A549 (cell line): ENCODE measurements around the gene EDN3. TPM values are rescaled to one million over a fixed set of nuclear protein-coding genes. Genes with fewer than 3 reads are reported as not detected.
A peak's percentile ranks its signal among the peaks of the same experiment; 100 is the strongest.

ENCODE experiments used
- ATAC-seq, 2 experiments: fragments of 200-7000 bp in 1 of 2; fragments of >200 bp in 1 of 2; cut with Nextera tagmentation in 1 of 2; cut with Tn5 transposase in 1 of 2; 3 replicates each; pipeline versions ENCODE4 v1.8.0 to v1.9.1; 2018 to 2020; ENCODE audit warnings: mild to moderate bottlenecking in 1 of 2, moderate library complexity in 1 of 2
- CTCF ChIA-PET: fragments of 300-600 bp; sonication (Branson Sonifier 250); formaldehyde crosslinking; extraction: SDS; loops from one replicate; lab custom pipeline; 2021; ENCODE audit warnings: antibody characterized with exemption, inconsistent platforms; lab: Yijun Ruan, JAX
- POLR2A ChIA-PET: fragments of 350-600 bp; formaldehyde crosslinking; extraction: SDS; loops from one replicate; lab custom pipeline; 2021; ENCODE audit warnings: antibody characterized with exemption, inconsistent platforms; lab: Yijun Ruan, JAX
- DNase-seq, 2 experiments: peaks; one replicate each; pipeline versions ENCODE4 v3.0.0 to v3.0.0-alpha.2; 2011 to 2016; ENCODE audit warnings: low read depth in 1 of 2, low spot score in 1 of 2
- FAIRE-seq: peaks from 2 replicates; lab custom pipeline; 2011; peaks lifted over from hg19 to GRCh38; lab: Jason Lieb, UNC
- H3K27ac ChIP-seq, 2 experiments: fragments of >200 bp; sonication (Bioruptor Twin); formaldehyde crosslinking; 3 replicates each; pipeline ENCODE4 v1.5.1; 2016 to 2017
- H3K4me1 ChIP-seq: fragments of >200 bp; sonication (Bioruptor Twin); formaldehyde crosslinking; 3 replicates; pipeline ENCODE4 v1.6.1; 2016
- H3K4me2 ChIP-seq: fragments of >200 bp; sonication (Bioruptor Twin); formaldehyde crosslinking; 3 replicates; pipeline ENCODE4 v1.6.1; 2016
- H3K4me3 ChIP-seq: fragments of >200 bp; sonication (Bioruptor Twin); formaldehyde crosslinking; 3 replicates; pipeline ENCODE4 v1.5.1; 2016
- H3K9me3 ChIP-seq: fragments of >200 bp; sonication (Bioruptor Twin); formaldehyde crosslinking; 3 replicates; pipeline ENCODE4 v1.6.1; 2016
- CEBPB ChIP-seq, 2 experiments: fragments of >200 bp in 1 of 2; sonication (Bioruptor Twin) in 1 of 2; formaldehyde crosslinking in 1 of 2; IDR thresholded peaks; 2 replicates each; pipeline ENCODE4 v1.6.1; 2012 to 2016
- CHD2 ChIP-seq: fragments of 150-350 bp; IDR thresholded peaks from 2 replicates; pipeline ENCODE4 v1.6.1; 2014; ENCODE audit warnings: low read length; ENCODE audit not compliant: partially characterized antibody
- CHD4 ChIP-seq: fragments of 200-600 bp; sonication (generic); IDR thresholded peaks from 2 replicates; pipeline ENCODE4 v1.6.1; 2016; ENCODE audit warnings: antibody characterized with exemption, mild to moderate bottlenecking, borderline replicate concordance
- EHMT2 ChIP-seq: fragments of 200-600 bp; sonication (generic); IDR thresholded peaks from 2 replicates; pipeline ENCODE4 v1.6.1; 2016; ENCODE audit warnings: antibody characterized with exemption, low read depth, mild to moderate bottlenecking, moderate library complexity
- EP300 ChIP-seq, 2 experiments: fragments of >200 bp; sonication (Bioruptor Twin); formaldehyde crosslinking; IDR thresholded peaks; 2 replicates in 1 of 2; 3 replicates in 1 of 2; pipeline ENCODE4 v1.6.1; 2016 to 2017
- FOSL2 ChIP-seq, 2 experiments: fragments of 450-650 bp in 1 of 2; fragments of >200 bp in 1 of 2; sonication (Bioruptor Twin) in 1 of 2; formaldehyde crosslinking; IDR thresholded peaks; 2 replicates each; pipeline versions ENCODE4 v1.5.0 to v1.6.1; 2016 to 2020; ENCODE audit warnings: mild to moderate bottlenecking in 1 of 2, moderate library complexity in 1 of 2
- FOXS1 ChIP-seq: fragments of 250-450 bp; sonication (Bioruptor Pico); IDR thresholded peaks from 2 replicates; pipeline ENCODE4 v1.5.0; 2020; ENCODE audit warnings: mild to moderate bottlenecking, moderate library complexity
- HDAC2 ChIP-seq: fragments of 200-600 bp; sonication (generic); IDR thresholded peaks from 2 replicates; pipeline ENCODE4 v1.6.1; 2016
- HOXB13 ChIP-seq: fragments of 250-450 bp; sonication (Bioruptor Pico); IDR thresholded peaks from 2 replicates; pipeline ENCODE4 v1.5.0; 2020; ENCODE audit warnings: low read depth, mild to moderate bottlenecking, moderate library complexity
- HOXB5 ChIP-seq: fragments of 250-450 bp; sonication (Bioruptor Pico); IDR thresholded peaks from 2 replicates; pipeline ENCODE4 v1.5.0; 2020; ENCODE audit warnings: mild to moderate bottlenecking, moderate library complexity
- JUN ChIP-seq, 2 experiments: fragments of >200 bp; sonication (Bioruptor Twin); formaldehyde crosslinking; IDR thresholded peaks; 2 replicates in 1 of 2; 3 replicates in 1 of 2; pipeline ENCODE4 v1.6.1; 2016 to 2017
- JUNB ChIP-seq: fragments of >200 bp; sonication (Bioruptor Twin); formaldehyde crosslinking; IDR thresholded peaks from 2 replicates; pipeline ENCODE4 v1.6.1; 2016
- KDM5A ChIP-seq: fragments of 200-600 bp; sonication (generic); IDR thresholded peaks from 2 replicates; pipeline ENCODE4 v1.6.1; 2016; ENCODE audit warnings: antibody characterized with exemption, mild to moderate bottlenecking
- MAFK ChIP-seq: fragments of 450-650 bp; IDR thresholded peaks from 2 replicates; pipeline ENCODE4 v1.6.1; 2014; ENCODE audit not compliant: partially characterized antibody
- MAZ ChIP-seq: fragments of 150-350 bp; IDR thresholded peaks from 2 replicates; pipeline ENCODE4 v1.6.1; 2014; ENCODE audit warnings: antibody characterized with exemption, low read depth, low read length, borderline replicate concordance
- MYC ChIP-seq: IDR thresholded peaks from 2 replicates; pipeline ENCODE4 v1.6.1; 2012; ENCODE audit warnings: mild to moderate bottlenecking, inconsistent platforms, low read length, improper control_type of control experiment, borderline replicate concordance
- POLR2AphosphoS2 ChIP-seq: conservative IDR thresholded peaks from 2 replicates; pipeline ENCODE4 v1.6.1; 2012; ENCODE audit warnings: low read length, improper control_type of control experiment, inconsistent platforms
- RARB ChIP-seq: fragments of 250-450 bp; sonication (Bioruptor Pico); IDR thresholded peaks from 2 replicates; pipeline ENCODE4 v1.8.0; 2021; ENCODE audit warnings: mild to moderate bottlenecking, moderate library complexity
- RFX5 ChIP-seq: fragments of 450-650 bp; IDR thresholded peaks from 2 replicates; pipeline ENCODE4 v1.7.1; 2014; ENCODE audit warnings: antibody characterized with exemption, mild to moderate bottlenecking, moderate library complexity
- TFCP2L1 ChIP-seq: fragments of 250-450 bp; sonication (Bioruptor Pico); IDR thresholded peaks from 2 replicates; pipeline ENCODE4 v1.5.0; 2021; ENCODE audit warnings: mild to moderate bottlenecking
- ZC3H11A ChIP-seq: fragments of 450-650 bp; IDR thresholded peaks from 2 replicates; pipeline ENCODE4 v1.6.1; 2014; ENCODE audit warnings: antibody characterized with exemption, mild to moderate bottlenecking
- ZFP36 ChIP-seq: fragments of 450-650 bp; IDR thresholded peaks from 2 replicates; pipeline ENCODE4 v1.6.1; 2014; ENCODE audit warnings: borderline replicate concordance; ENCODE audit not compliant: partially characterized antibody
- WGBS: methylation state at CpG from one replicate; pipeline ENCODE4 v1.1.6; 2017; ENCODE audit errors: missing lambda C conversion rate; 5-methylcytosine and 5-hydroxymethylcytosine counted together
- polyA plus RNA-seq, 4 experiments: library from polyadenylated mRNA; depleted of rRNA in 3 of 4; stranded (reverse); fragments of >200 nt; fragmentation: RNase III in 1 of 4; extraction: RNeasy Plus Mini Kit Qiagen cat#74134 plus additional on column Dnase treatment in 1 of 4; gene quantifications; 2 replicates in 3 of 4; 3 replicates in 1 of 4; pipeline ENCODE4 v1.2.3, GENCODE V29; 2011 to 2017
- TF ChIP-seq, protein P1 (sequence below): IDR thresholded peaks from 2 replicates; pipeline ENCODE4 v1.6.1; 2012
- TF ChIP-seq, protein P2 (sequence below): fragments of >200 bp; sonication (Bioruptor Twin); formaldehyde crosslinking; IDR thresholded peaks from 3 replicates; pipeline ENCODE4 v1.6.1; 2016
- TF ChIP-seq, protein P3 (sequence below): fragments of 250-450 bp; sonication (Bioruptor Pico); IDR thresholded peaks from 2 replicates; pipeline ENCODE4 v1.5.0; 2021; ENCODE audit warnings: mild to moderate bottlenecking, moderate library complexity, borderline replicate concordance
- TF ChIP-seq, protein P4 (sequence below): fragments of 150-350 bp; IDR thresholded peaks from 2 replicates; pipeline ENCODE4 v1.6.1; 2014; ENCODE audit warnings: low read depth, mild to moderate bottlenecking, low read length
- TF ChIP-seq, protein P5 (sequence below): IDR thresholded peaks from 2 replicates; pipeline ENCODE4 v1.6.1; 2012; ENCODE audit warnings: low read depth, borderline replicate concordance
- TF ChIP-seq, protein P6 (sequence below): fragments of >200 bp; sonication (Bioruptor Twin); formaldehyde crosslinking; IDR thresholded peaks from 2 replicates; pipeline ENCODE4 v1.6.1; 2016
- TF ChIP-seq, protein P7 (sequence below): IDR thresholded peaks from 2 replicates; pipeline ENCODE4 v1.6.1; 2012

EDN3 gene
- polyA plus RNA-seq, 2 of the 4 experiments (the other 2 are of a cell fraction), result 0.13 to 0.54 TPM

DNA sequence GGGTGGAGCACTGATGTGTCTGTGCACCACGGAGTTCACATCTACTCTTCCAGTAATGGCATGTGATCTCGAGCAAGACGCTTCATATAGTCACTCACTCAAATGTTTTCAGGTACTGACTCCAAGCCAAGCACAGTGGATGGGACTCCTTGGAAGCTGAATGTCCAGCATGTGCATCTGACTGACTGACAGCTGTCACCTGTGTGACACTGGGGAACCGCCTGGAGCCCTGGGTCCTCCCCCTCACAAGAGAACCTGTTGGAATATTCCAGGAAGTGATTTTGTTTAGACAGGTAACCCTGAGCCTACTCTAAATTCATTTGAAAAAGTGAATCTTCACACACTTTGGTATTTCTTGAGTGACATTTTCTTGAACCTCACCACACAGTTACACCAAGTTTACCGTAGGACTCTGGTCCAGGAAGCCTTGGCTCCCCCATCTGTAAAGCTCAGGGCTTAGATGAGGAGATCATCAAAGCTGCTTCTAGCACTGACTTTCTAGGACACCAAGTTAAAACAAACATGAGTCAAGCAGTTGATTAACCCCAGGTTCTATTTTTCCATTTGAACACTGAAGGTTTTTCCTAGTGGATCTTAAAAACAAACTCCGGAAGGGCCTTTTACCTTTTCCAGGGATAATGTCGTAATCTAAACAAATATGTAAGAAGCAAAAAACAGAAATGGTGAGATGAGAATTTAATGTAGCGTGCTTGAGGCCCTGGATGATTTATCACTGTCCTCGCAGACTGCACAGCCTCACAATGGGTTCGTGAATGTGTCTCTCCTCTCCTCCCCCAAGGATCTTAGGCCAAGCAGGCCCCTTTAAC lies 50.1 kb downstream of the EDN3 start (continued):
- TF ChIP-seq JUN (IDR thresholded peaks at IDR 0.05) (no peak), EHMT2 (no peak)

DNA sequence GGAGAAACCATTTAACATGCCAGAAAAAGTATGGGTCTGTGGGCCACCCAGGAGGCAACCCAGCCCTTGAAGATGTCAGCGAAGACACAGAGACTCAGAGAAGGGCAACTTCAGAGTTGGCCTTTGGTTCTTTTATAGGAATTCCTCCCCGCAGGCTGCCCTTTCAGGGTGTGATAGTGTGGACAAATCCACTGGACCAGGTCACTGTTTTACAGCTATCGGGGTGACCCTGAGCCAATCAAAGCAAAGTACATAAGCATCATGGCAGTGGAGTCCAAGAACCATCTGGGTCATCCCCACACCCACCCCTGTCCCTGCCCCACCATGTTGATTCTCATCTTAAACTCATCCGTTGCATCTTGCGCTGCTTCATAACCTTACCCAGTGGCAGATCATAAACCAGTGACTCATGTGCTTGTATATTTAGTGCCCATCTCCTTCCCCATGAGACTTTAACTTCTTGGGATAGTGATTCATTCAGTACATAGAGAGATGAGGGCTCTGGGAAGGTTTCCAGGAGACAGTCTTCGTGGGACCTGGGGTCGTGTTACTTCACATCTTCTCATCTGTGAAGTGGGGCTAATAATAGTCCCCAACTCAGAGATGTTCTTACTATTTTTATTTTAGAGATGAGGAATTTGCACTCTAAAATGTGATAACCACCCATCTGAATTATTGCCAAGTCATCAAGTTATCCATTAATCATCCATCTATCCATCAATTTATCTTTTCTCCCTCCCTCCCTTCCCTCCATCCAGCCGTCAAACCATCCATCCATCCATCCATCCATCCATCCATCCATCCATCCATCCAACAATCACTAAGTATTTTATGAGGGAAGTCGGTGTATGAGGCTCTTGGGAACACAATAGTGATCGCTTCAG lies 51.0 kb downstream of the EDN3 start:
- peaks cover 43% of the 10 kb centered on the region for H3K4me1 ChIP-seq
- 11% methylated on average over 10 of the region's 10 CpGs for WGBS
- H3K4me3 ChIP-seq, result no peak overlapping the region
- H3K9me3 ChIP-seq, result peaks cover 3% of the 10 kb centered on the region; the same call in 1 of the 3 replicates
- FAIRE-seq, result peak; percentile 94
- peak overlapping the region; percentile 87 to 94 for H3K27ac ChIP-seq
- peak; percentile 92 to 95 for ATAC-seq
- peak overlapping the region; percentile 92 for H3K4me2 ChIP-seq
- ChIA-PET POLR2A (no interaction called here), CTCF (no interaction called here)
- DNase-seq, result peak; percentile 99
- TF ChIP-seq POLR2AphosphoS2 (no peak), MAZ (no peak), ZC3H11A (no peak), CEBPB (IDR thresholded peaks at IDR 0.05) (peak; percentile 4 to 72; a peak in 3 of 4 replicates), HOXB13 (CRISPR knock-in tag) (peak; percentile 72; the same call in 1 of the 2 replicates), EP300 (IDR thresholded peaks at IDR 0.05) (peak; percentile 53 to 73; a peak in 4 of 5 replicates), CHD2 (peak; percentile 28), CHD4 (no peak), HOXB5 (peak; percentile 63; the same call in 1 of the 2 replicates), MAFK (peak; percentile 98), JUNB (peak; percentile 94), JUN (IDR thresholded peaks at IDR 0.05) (peak; percentile 84 to 90), TFCP2L1 (CRISPR knock-in tag) (no peak; the same call in 1 of the 2 replicates), KDM5A (no peak), ZFP36 (no peak), RARB (CRISPR knock-in tag) (no peak), EHMT2 (0 out of 2 replicates have a peak, but pooled peaks have one; percentile 39), RFX5 (no peak), FOSL2 (IDR thresholded peaks at IDR 0.05) (peak; percentile 97), FOSL2 (CRISPR knock-in tag; IDR thresholded peaks at IDR 0.05) (peak; percentile 98), MYC (no peak), FOXS1 (CRISPR knock-in tag) (no peak; the same call in 1 of the 2 replicates), HDAC2 (peak; percentile 50; the same call in 1 of the 2 replicates)
- TF ChIP-seq, protein P1, sequence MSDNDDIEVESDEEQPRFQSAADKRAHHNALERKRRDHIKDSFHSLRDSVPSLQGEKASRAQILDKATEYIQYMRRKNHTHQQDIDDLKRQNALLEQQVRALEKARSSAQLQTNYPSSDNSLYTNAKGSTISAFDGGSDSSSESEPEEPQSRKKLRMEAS, result peak; percentile 81
- TF ChIP-seq, protein P2, sequence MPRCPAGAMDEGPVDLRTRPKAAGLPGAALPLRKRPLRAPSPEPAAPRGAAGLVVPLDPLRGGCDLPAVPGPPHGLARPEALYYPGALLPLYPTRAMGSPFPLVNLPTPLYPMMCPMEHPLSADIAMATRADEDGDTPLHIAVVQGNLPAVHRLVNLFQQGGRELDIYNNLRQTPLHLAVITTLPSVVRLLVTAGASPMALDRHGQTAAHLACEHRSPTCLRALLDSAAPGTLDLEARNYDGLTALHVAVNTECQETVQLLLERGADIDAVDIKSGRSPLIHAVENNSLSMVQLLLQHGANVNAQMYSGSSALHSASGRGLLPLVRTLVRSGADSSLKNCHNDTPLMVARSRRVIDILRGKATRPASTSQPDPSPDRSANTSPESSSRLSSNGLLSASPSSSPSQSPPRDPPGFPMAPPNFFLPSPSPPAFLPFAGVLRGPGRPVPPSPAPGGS, result peak; percentile 40; the same call in 1 of the 3 replicates
- TF ChIP-seq, protein P3, sequence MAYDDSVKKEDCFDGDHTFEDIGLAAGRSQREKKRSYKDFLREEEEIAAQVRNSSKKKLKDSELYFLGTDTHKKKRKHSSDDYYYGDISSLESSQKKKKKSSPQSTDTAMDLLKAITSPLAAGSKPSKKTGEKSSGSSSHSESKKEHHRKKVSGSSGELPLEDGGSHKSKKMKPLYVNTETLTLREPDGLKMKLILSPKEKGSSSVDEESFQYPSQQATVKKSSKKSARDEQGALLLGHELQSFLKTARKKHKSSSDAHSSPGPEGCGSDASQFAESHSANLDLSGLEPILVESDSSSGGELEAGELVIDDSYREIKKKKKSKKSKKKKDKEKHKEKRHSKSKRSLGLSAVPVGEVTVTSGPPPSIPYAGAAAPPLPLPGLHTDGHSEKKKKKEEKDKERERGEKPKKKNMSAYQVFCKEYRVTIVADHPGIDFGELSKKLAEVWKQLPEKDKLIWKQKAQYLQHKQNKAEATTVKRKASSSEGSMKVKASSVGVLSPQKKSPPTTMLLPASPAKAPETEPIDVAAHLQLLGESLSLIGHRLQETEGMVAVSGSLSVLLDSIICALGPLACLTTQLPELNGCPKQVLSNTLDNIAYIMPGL (CRISPR knock-in tag), result no peak
- TF ChIP-seq, protein P4, sequence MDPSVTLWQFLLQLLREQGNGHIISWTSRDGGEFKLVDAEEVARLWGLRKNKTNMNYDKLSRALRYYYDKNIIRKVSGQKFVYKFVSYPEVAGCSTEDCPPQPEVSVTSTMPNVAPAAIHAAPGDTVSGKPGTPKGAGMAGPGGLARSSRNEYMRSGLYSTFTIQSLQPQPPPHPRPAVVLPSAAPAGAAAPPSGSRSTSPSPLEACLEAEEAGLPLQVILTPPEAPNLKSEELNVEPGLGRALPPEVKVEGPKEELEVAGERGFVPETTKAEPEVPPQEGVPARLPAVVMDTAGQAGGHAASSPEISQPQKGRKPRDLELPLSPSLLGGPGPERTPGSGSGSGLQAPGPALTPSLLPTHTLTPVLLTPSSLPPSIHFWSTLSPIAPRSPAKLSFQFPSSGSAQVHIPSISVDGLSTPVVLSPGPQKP, result no peak
- TF ChIP-seq, protein P5, sequence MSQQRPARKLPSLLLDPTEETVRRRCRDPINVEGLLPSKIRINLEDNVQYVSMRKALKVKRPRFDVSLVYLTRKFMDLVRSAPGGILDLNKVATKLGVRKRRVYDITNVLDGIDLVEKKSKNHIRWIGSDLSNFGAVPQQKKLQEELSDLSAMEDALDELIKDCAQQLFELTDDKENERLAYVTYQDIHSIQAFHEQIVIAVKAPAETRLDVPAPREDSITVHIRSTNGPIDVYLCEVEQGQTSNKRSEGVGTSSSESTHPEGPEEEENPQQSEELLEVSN, result 0 out of 2 replicates have a peak, but pooled peaks have one; percentile 31
- TF ChIP-seq, protein P6, sequence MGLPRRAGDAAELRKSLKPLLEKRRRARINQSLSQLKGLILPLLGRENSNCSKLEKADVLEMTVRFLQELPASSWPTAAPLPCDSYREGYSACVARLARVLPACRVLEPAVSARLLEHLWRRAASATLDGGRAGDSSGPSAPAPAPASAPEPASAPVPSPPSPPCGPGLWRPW, result peak; percentile 14; the same call in 1 of the 2 replicates
- TF ChIP-seq, protein P7, sequence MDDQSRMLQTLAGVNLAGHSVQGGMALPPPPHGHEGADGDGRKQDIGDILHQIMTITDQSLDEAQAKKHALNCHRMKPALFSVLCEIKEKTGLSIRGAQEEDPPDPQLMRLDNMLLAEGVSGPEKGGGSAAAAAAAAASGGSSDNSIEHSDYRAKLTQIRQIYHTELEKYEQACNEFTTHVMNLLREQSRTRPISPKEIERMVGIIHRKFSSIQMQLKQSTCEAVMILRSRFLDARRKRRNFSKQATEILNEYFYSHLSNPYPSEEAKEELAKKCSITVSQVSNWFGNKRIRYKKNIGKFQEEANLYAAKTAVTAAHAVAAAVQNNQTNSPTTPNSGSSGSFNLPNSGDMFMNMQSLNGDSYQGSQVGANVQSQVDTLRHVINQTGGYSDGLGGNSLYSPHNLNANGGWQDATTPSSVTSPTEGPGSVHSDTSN, result peak; percentile 61; the same call in 1 of the 2 replicates
